GM13977 (cell line): Measurements from ENCODE around the gene C11orf68.
"Not testable (repeated sequence)": the region's sequence is repeated elsewhere in the genome, so short reads cannot be mapped to it uniquely, and the experiment has no call there.

ENCODE experiments used
- DNase-seq: peaks from one replicate; pipeline ENCODE4 v3.0.0; 2012; ENCODE audit warnings: low spot score
- in situ Hi-C: fragments of 300-500 bp; cut with MboI; formaldehyde crosslinking; loops from one replicate; pipeline ENCODE4 v1.12.0; 2022; ENCODE audit warnings: low sequenced_read_pairs, low pct_unique_long_range_greater_than_20kb, mixed read lengths, inconsistent platforms; ENCODE audit not compliant: unreplicated experiment
- TF ChIP-seq, protein P1 (sequence below): IDR thresholded peaks from 2 replicates; pipeline ENCODE4 v1.5.1; 2012; ENCODE audit warnings: mild to moderate bottlenecking, control low read depth; ENCODE audit not compliant: insufficient read depth; ENCODE audit errors: extremely low read depth, missing control alignments

The C11orf68 gene

GRCh38 chr11:65898656-65899355 is 20.1 kb downstream of the C11orf68 start:
- TF ChIP-seq, protein P1, sequence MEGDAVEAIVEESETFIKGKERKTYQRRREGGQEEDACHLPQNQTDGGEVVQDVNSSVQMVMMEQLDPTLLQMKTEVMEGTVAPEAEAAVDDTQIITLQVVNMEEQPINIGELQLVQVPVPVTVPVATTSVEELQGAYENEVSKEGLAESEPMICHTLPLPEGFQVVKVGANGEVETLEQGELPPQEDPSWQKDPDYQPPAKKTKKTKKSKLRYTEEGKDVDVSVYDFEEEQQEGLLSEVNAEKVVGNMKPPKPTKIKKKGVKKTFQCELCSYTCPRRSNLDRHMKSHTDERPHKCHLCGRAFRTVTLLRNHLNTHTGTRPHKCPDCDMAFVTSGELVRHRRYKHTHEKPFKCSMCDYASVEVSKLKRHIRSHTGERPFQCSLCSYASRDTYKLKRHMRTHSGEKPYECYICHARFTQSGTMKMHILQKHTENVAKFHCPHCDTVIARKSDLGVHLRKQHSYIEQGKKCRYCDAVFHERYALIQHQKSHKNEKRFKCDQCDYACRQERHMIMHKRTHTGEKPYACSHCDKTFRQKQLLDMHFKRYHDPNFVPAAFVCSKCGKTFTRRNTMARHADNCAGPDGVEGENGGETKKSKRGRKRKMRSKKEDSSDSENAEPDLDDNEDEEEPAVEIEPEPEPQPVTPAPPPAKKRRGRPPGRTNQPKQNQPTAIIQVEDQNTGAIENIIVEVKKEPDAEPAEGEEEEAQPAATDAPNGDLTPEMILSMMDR, result no peak
- in situ Hi-C loops, result no loop called here
- DNase-seq, result no peak

DNA sequence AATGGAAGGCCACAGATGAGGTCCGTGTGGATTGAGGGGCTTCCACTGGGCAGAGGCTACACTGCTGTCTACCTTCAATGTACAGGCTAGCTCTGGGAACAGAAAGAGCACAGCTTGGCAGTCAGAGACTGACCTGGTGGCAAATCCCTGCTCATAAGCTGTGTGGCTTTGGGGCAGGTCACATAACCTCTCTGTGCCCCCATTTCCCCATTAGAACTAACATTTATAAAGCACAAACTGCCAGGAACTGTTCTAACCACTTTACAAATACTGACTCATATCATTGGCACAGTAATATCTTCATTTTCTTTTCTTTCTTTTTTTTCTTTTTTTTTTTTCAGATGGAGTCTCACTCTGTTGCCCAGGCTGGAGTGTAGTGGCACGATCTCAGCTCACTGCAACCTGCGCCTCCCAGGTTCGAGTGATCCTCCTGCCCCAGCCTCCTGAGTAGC is 21.8 kb downstream of the C11orf68 start:
- in situ Hi-C loops, result no loop called here
- TF ChIP-seq, protein P1, result no peak
- no peak for DNase-seq

DNA sequence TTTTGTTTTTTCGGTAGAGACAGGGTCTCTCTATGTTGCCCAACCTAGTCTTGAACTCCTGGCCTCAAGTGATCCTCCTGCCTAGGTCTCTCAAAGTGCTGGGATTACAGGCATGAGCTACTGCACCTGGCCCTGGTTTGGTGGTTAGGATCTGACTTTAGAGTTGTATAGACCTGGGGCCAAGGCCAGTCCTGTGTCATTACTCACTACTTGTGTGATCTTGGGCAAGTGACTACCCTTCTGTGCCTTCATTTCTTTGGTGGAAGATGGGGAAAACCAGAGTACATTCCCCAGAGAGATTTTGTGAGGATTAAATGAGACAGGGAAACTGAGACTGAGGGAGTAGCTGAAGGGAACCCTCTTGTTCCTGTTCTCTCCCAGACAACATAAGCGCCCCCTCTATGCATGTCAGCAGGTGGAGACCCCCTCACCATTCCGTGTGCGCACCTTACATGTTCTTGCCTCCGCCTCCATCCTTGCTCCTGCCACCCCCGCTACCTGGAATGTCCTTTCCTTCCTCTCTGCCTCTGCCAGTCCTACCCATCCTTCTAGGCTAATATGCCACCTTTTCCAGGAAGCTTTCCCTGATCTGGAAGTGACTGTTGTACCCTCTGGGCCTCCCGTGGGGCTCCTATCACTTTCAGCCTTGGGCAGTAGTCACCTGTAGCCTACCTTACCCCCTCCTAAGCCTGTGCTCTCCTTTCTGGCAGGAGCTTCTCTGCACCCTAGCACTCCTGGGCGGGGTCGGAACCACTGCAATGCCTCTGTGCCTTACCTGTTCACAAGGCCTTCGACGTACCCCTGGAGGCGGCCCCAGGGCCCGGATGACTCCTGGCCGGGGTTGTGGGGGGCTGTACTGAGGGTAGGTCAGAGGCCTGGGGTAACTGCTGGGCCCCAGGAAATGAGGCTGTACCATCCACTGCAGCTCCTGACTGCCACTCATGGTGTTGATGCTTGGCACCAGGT is 22.5 kb downstream of the C11orf68 start:
- no peak for DNase-seq
- in situ Hi-C loops, result no loop called here
- TF ChIP-seq, protein P1, result no peak

DNA sequence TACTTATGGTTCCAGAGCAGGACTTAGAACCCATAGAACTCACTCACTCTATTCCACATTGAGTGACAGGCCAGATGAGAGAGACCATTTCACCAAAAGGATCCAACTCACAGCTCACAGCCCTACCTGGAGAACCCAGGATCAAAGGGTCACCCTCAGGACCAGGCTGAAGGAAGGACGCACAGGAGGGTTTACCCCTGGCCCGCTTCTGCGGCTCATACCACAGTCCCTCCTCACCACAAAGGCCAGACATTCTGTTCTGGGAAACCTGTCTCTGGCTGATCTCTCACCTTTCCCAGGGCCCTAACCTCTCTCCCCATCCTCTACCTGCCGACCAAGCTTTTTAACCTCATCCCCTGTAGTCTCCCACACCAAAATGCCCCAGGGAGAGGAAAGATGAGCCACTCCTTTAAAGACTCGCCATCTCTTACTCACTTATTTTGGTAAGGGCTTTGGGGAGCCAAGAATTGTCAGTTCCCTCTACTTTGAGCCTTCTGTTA is 23.3 kb downstream of the C11orf68 start:
- TF ChIP-seq, protein P1, result no peak
- DNase-seq, result no peak
- in situ Hi-C loops, result no loop called here

GRCh38 chr11:65894034-65894591 is 24.7 kb downstream of the C11orf68 start:
- no peak for DNase-seq
- TF ChIP-seq, protein P1, result no peak
- in situ Hi-C loops, result no loop called here

DNA sequence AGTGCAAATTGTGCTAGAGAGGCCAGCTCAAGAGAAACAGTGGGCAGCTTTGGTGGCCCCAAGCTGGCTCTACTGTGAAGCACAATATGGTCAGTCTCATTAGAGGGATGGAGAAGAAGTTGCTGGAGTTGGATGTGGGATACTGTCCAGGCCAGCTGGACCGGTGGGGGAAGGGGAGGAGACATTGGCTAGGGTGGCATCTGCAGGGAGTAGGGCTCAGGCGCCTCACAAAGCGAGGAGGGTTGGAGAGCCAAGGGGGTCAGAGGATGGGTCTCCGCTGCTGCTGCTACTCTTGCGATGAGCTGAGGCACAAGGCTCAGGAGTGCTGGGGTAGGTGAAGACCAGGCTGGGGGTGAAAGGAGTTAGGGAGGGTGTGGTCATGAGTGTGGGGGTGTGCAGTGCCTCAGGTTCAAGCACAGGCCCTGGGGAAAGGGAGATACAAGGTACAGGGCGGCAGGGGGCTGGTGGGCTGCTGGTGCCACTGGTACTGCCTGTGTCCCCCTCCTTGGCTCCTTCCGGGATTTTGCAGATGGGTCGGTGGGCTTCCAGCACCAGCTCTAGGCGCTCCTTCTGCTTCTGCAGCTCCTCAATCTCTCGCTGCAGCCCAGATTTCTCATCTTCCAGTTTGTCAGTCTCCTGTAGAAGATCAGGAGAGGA is 26.1 kb downstream of the C11orf68 start:
- TF ChIP-seq, protein P1, result no peak
- in situ Hi-C loops, result no loop called here
- no peak for DNase-seq

DNA sequence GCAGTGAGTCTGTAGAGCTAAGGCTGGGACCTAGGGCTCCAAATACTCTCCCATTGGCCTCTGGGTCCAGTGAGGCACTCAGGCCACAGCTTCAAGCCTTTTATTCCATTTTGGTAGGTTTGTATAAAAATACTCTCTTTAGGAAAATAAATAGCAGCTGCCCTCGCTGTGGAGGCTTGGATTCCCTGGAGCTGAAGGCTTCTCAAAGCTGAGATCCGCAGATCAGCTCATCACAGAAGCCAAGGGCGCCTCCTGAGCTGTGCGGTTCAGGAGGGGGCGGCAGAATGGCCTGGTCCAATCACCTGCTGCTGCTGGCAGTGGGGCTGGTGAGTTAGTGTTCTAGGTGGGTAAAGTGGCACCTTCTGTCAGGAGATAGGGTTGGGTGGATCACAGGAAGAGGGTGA is 26.7 kb downstream of the C11orf68 start:
- DNase-seq, in situ Hi-C loops: not testable (repeated sequence)
